KMS-11 (cell line): Measurements from ENCODE around the gene CAMTA1.

Experiments
- H2AFZ ChIP-seq: fragments of 200-600 bp; sonication (generic); 2 replicates; pipeline ENCODE4 v1.6.1; 2016; ENCODE audit warnings: antibody characterized with exemption, mixed run types, low read depth
- H3K27ac ChIP-seq: fragments of 200-600 bp; sonication (generic); 2 replicates; pipeline ENCODE4 v1.6.1; 2016; ENCODE audit warnings: mild to moderate bottlenecking, mixed run types
- H3K27me3 ChIP-seq: fragments of 200-600 bp; sonication (generic); 2 replicates; pipeline ENCODE4 v1.6.1; 2017; ENCODE audit warnings: mild to moderate bottlenecking, low read depth, mixed run types, moderate library complexity; ENCODE audit not compliant: insufficient read depth
- H3K36me3 ChIP-seq: fragments of 200-600 bp; sonication (generic); 2 replicates; pipeline ENCODE4 v1.6.1; 2017; ENCODE audit warnings: mild to moderate bottlenecking, mixed run types; ENCODE audit not compliant: insufficient read depth
- H3K4me1 ChIP-seq: fragments of 200-600 bp; sonication (generic); 2 replicates; pipeline ENCODE4 v1.6.1; 2016; ENCODE audit warnings: mild to moderate bottlenecking, low read depth, mixed run types; ENCODE audit not compliant: poor library complexity, severe bottlenecking
- H3K4me2 ChIP-seq: fragments of 200-600 bp; sonication (generic); 2 replicates; pipeline ENCODE4 v1.7.0; 2016; ENCODE audit warnings: mild to moderate bottlenecking, mixed run types
- H3K4me3 ChIP-seq: fragments of 200-600 bp; sonication (generic); IDR thresholded peaks from 2 replicates; pipeline ENCODE4 v1.6.1; 2017; ENCODE audit warnings: low read depth, low read length, mixed read lengths; ENCODE audit not compliant: insufficient read depth
- H3K79me2 ChIP-seq: fragments of 200-600 bp; sonication (generic); 2 replicates; pipeline ENCODE4 v1.6.1; 2016; ENCODE audit warnings: low read depth, mixed run types; ENCODE audit not compliant: insufficient read depth
- H3K9ac ChIP-seq: fragments of 200-600 bp; sonication (generic); 2 replicates; pipeline ENCODE4 v1.6.1; 2016; ENCODE audit warnings: mild to moderate bottlenecking, mixed run types
- H4K20me1 ChIP-seq: fragments of 200-600 bp; sonication (generic); 2 replicates; pipeline ENCODE4 v1.6.1; 2016; ENCODE audit warnings: mild to moderate bottlenecking, mixed run types; ENCODE audit not compliant: insufficient read depth
- CTCF ChIP-seq: fragments of 200-600 bp; sonication (generic); conservative IDR thresholded peaks from 2 replicates; pipeline ENCODE4 v1.6.1; 2017; ENCODE audit warnings: low read depth, mild to moderate bottlenecking, antibody characterized with exemption, low read length, moderate library complexity, mixed read lengths

Gene CAMTA1

GRCh38 chr1:7264101-7264500 lies 478.8 kb downstream of the CAMTA1 start:
- no peak for TF ChIP-seq CTCF
- Histone ChIP-seq H3K36me3 (no peaks in the 10 kb centered on the region), H3K4me3 (no peak overlapping the region), H3K4me2 (no peak overlapping the region), H3K4me1 (no peaks in the 10 kb centered on the region), H4K20me1 (no peaks in the 10 kb centered on the region), H3K27me3 (no peaks in the 10 kb centered on the region; the same call in 1 of the 2 replicates), H3K27ac (no peak overlapping the region), H3K79me2 (no peaks in the 10 kb centered on the region), H3K9ac (no peak overlapping the region), H2AFZ (no peak overlapping the region)

GRCh38 chr1:7265771-7266371 lies 480.6 kb downstream of the CAMTA1 start:
- no peak overlapping the region for H3K4me2 ChIP-seq
- no peak overlapping the region for H3K4me3 ChIP-seq
- no peak for TF ChIP-seq CTCF
- H2AFZ ChIP-seq, result no peak overlapping the region
- H3K4me1 ChIP-seq, result no peaks in the 10 kb centered on the region
- no peaks in the 10 kb centered on the region for H4K20me1 ChIP-seq
- no peaks in the 10 kb centered on the region; the same call in 1 of the 2 replicates for H3K27me3 ChIP-seq
- H3K36me3 ChIP-seq, result no peaks in the 10 kb centered on the region
- no peak overlapping the region for H3K9ac ChIP-seq
- H3K27ac ChIP-seq, result no peak overlapping the region
- no peaks in the 10 kb centered on the region for H3K79me2 ChIP-seq

- H2AFZ ChIP-seq, result no peak overlapping the region
- H4K20me1 ChIP-seq, result no peaks in the 10 kb centered on the region
- no peaks in the 10 kb centered on the region; the same call in 1 of the 2 replicates for H3K27me3 ChIP-seq
- no peaks in the 10 kb centered on the region for H3K36me3 ChIP-seq
- no peak overlapping the region for H3K4me2 ChIP-seq
- no peaks in the 10 kb centered on the region for H3K79me2 ChIP-seq
- TF ChIP-seq CTCF, result no peak
- H3K4me1 ChIP-seq, result no peaks in the 10 kb centered on the region
- no peak overlapping the region for H3K9ac ChIP-seq
- no peak overlapping the region for H3K27ac ChIP-seq
- H3K4me3 ChIP-seq, result no peak overlapping the region
These were observed 481.3 kb downstream of the CAMTA1 start for GRCh38 chr1:7266561-7266960.

- Histone ChIP-seq H3K4me3 (no peak overlapping the region), H3K36me3 (no peaks in the 10 kb centered on the region), H3K4me2 (no peak overlapping the region), H3K9ac (no peak overlapping the region), H4K20me1 (no peaks in the 10 kb centered on the region), H3K27ac (no peak overlapping the region), H3K27me3 (no peaks in the 10 kb centered on the region; the same call in 1 of the 2 replicates), H3K79me2 (no peaks in the 10 kb centered on the region), H2AFZ (no peak overlapping the region), H3K4me1 (no peaks in the 10 kb centered on the region)
- TF ChIP-seq CTCF, result no peak
These were observed 482.2 kb downstream of the CAMTA1 start for GRCh38 chr1:7267493-7267892.
